BJ (cell line): ENCODE results near the gene ROBO4. TPM values are rescaled to one million over a fixed set of nuclear protein-coding genes. Genes with fewer than 3 reads are reported as not detected.

ENCODE experiments used
- CTCF ChIA-PET: fragments of 350-600 bp; formaldehyde crosslinking; extraction: SDS; loops from one replicate; lab custom pipeline; 2021; ENCODE audit warnings: antibody characterized with exemption, inconsistent platforms; lab: Yijun Ruan, JAX
- POLR2A ChIA-PET: fragments of 300-600 bp; sonication (Branson Sonifier 250); formaldehyde crosslinking; extraction: SDS; loops from one replicate; lab custom pipeline; 2021; ENCODE audit warnings: antibody characterized with exemption; lab: Charles Lee
- DNase-seq: peaks from one replicate; pipeline ENCODE4 v3.0.0-alpha.2; 2011; ENCODE audit warnings: low read depth
- H3K27me3 ChIP-seq: 2 replicates; pipeline ENCODE4 v1.6.0; 2011; ENCODE audit warnings: low read length; ENCODE audit not compliant: control insufficient read depth, insufficient read depth
- H3K36me3 ChIP-seq: 2 replicates; pipeline ENCODE4 v1.5.1; 2011; ENCODE audit warnings: low read length; ENCODE audit not compliant: control insufficient read depth, insufficient read depth
- H3K4me3 ChIP-seq: 2 replicates; pipeline ENCODE4 v1.5.1; 2011; ENCODE audit warnings: low read depth, mild to moderate bottlenecking, control low read depth, low read length
- CTCF ChIP-seq: IDR thresholded peaks from 2 replicates; pipeline ENCODE4 v1.5.1; 2011; ENCODE audit warnings: low read depth, mild to moderate bottlenecking, control low read depth, inconsistent platforms, low read length, moderate library complexity; ENCODE audit not compliant: insufficient read depth
- polyA plus RNA-seq: library from polyadenylated mRNA; depleted of rRNA; stranded (reverse); fragments of >200 nt; gene quantifications from 2 replicates; pipeline ENCODE4 v1.2.3, GENCODE V29; 2011; rRNA removed

Gene ROBO4
- polyA plus RNA-seq, 1 experiment: 0.26 TPM

- H3K36me3 ChIP-seq: no peaks in the 10 kb centered on the region
- DNase-seq: no peak
- no peak for TF ChIP-seq CTCF
- CTCF ChIA-PET: interaction anchor here (1.0 to 5.8 kb wide), 13 partner anchors 8 to 168 kb away, joined by 3 to 65 read pairs (median 6); partner anchors contain the start of genes ESAM, ROBO3, SIAE and SPA17
- POLR2A ChIA-PET: no interaction called here
- H3K4me3 ChIP-seq: no peak overlapping the region
- H3K27me3 ChIP-seq: peaks cover 45% of the 10 kb centered on the region
These were observed 58.9 kb downstream of the ROBO4 start for GRCh38 chr11:124838805-124839127.

GRCh38 chr11:124837491-124837856 lies 60.2 kb downstream of the ROBO4 start:
- DNase-seq: peak; percentile 31
- H3K36me3 ChIP-seq: no peaks in the 10 kb centered on the region
- TF ChIP-seq CTCF: peak; percentile 76
- ChIA-PET POLR2A (no interaction called here), CTCF (interaction anchor here (0.7 to 5.8 kb wide), 35 partner anchors 9 to 197 kb away, joined by 3 to 65 read pairs (median 4); partner anchors contain the start of genes CCDC15, ESAM, MSANTD2 and ROBO3)
- H3K27me3 ChIP-seq: peaks cover 34% of the 10 kb centered on the region
- no peak overlapping the region for H3K4me3 ChIP-seq

GRCh38 chr11:124835918-124836317 lies 61.7 kb downstream of the ROBO4 start:
- Histone ChIP-seq H3K4me3 (no peak overlapping the region), H3K27me3 (peaks cover 25% of the 10 kb centered on the region), H3K36me3 (no peaks in the 10 kb centered on the region)
- no peak for DNase-seq
- no peak for TF ChIP-seq CTCF
- CTCF ChIA-PET: interaction anchor here (0.6 to 5.8 kb wide), 12 partner anchors 22 to 1421 kb away, joined by 3 to 65 read pairs (median 4); partner anchors contain the start of gene ESAM
- POLR2A ChIA-PET: no interaction called here

- TF ChIP-seq CTCF: no peak
- CTCF ChIA-PET: interaction anchor here (0.7 to 5.8 kb wide), 4 partner anchors 76 to 308 kb away, joined by 3 to 65 read pairs (median 4); no protein-coding TSS in a partner anchor
- POLR2A ChIA-PET: no interaction called here
- no peak for DNase-seq
- no peaks in the 10 kb centered on the region for H3K36me3 ChIP-seq
- H3K27me3 ChIP-seq: peaks cover 17% of the 10 kb centered on the region
- H3K4me3 ChIP-seq: no peak overlapping the region
These were observed 63.0 kb downstream of the ROBO4 start for GRCh38 chr11:124834526-124835180.

Other genes with a start within 250 kb of the ROBO4 start
- 42.1 and 43.8 TPM in 2 replicates for gene SIAE, start 224.1 kb downstream of the ROBO4 start, polyA plus RNA-seq
- gene SPA17, start 224.0 kb downstream of the ROBO4 start, polyA plus RNA-seq: 2.9 and 12.1 TPM in 2 replicates
- gene NRGN, start 157.9 kb downstream of the ROBO4 start, polyA plus RNA-seq: 0.98 and 1.6 TPM in 2 replicates
- gene VSIG2, start 145.6 kb downstream of the ROBO4 start, polyA plus RNA-seq: not detected in 2 replicates
- gene ESAM, start 135.6 kb downstream of the ROBO4 start, polyA plus RNA-seq: 0.17 and 0.18 TPM in 2 replicates
- 3.4 and 5.7 TPM in 2 replicates for gene MSANTD2, start 97.5 kb downstream of the ROBO4 start, polyA plus RNA-seq
- 17.2 and 27.8 TPM in 2 replicates for gene ROBO3, start 32.4 kb downstream of the ROBO4 start, polyA plus RNA-seq
- gene HEPN1, start 21.4 kb upstream of the ROBO4 start, polyA plus RNA-seq: not detected in 2 replicates
- gene HEPACAM, start 38.2 kb upstream of the ROBO4 start, polyA plus RNA-seq: 0.06 TPM in 1 of 2 replicates, not detected in the other
- gene CCDC15, start 56.3 kb upstream of the ROBO4 start, polyA plus RNA-seq: 0.66 and 1.3 TPM in 2 replicates
- 0.63 and 0.75 TPM in 2 replicates for gene SLC37A2, start 165.4 kb upstream of the ROBO4 start, polyA plus RNA-seq
- gene TMEM218, start 213.8 kb upstream of the ROBO4 start, polyA plus RNA-seq: 15.1 and 20.6 TPM in 2 replicates